Pulmonary artery endothelial cell (primary cell): ENCODE measurements around the gene KRTAP15-1. TPM values are rescaled to one million over a fixed set of nuclear protein-coding genes. Genes with fewer than 3 reads are reported as not detected.

Source experiments
- DNase-seq: peaks from one replicate; pipeline ENCODE4 v3.0.0-alpha.2; 2011; ENCODE audit warnings: low read depth, low spot score
- total RNA-seq: library from RNA; depleted of rRNA; stranded (reverse); fragments of >200 nt; gene quantifications from 2 replicates; pipeline ENCODE4 v1.2.3, GENCODE V29; 2014

The KRTAP15-1 gene
- not detected in 2 replicates for total RNA-seq

GRCh38 chr21:30439975-30440374 is at the start of gene KRTAP15-1:
Gene KRTAP15-1 (plus strand): TSS chr21:30440275. CDS start chr21:30440328, 53 bp downstream.
- no peak for DNase-seq

GRCh38 chr21:30391492-30392025 is 48.5 kb upstream of the KRTAP15-1 start:
- DNase-seq = no peak

- no peak for DNase-seq
These were observed 44.3 kb upstream of the KRTAP15-1 start, which contains the start of gene KRTAP13-1 for GRCh38 chr21:30395731-30396130. Gene KRTAP13-1 (plus strand): TSS chr21:30396031. CDS start chr21:30396087, 56 bp downstream.

GRCh38 chr21:30408782-30409494 is 31.1 kb upstream of the KRTAP15-1 start:
- DNase-seq = no peak

GRCh38 chr21:30415993-30416392 is 24.1 kb upstream of the KRTAP15-1 start:
- no peak for DNase-seq

GRCh38 chr21:30425826-30426225 is 14.2 kb upstream of the KRTAP15-1 start, which contains the start of gene KRTAP13-3:
Gene KRTAP13-3 (minus strand): TSS chr21:30425926. CDS start chr21:30425912, 14 bp downstream.
- DNase-seq = no peak

- no peak for DNase-seq
These were observed 13.3 kb upstream of the KRTAP15-1 start for GRCh38 chr21:30426731-30427130.

GRCh38 chr21:30430170-30430655 is 9.9 kb upstream of the KRTAP15-1 start, which contains the start of gene KRTAP13-4:
Gene KRTAP13-4 (plus strand): TSS chr21:30430220. CDS start chr21:30430276, 56 bp downstream.
- no peak for DNase-seq

- no peak for DNase-seq
These were observed 5.9 kb upstream of the KRTAP15-1 start for GRCh38 chr21:30434033-30434631.

GRCh38 chr21:30437010-30437565 is 3.0 kb upstream of the KRTAP15-1 start:
- DNase-seq = no peak

GRCh38 chr21:30443226-30443625 is 3.2 kb downstream of the KRTAP15-1 start:
- DNase-seq = no peak

- DNase-seq = no peak
These were observed 4.1 kb downstream of the KRTAP15-1 start for GRCh38 chr21:30444204-30444603.

GRCh38 chr21:30447056-30447455 is 7.0 kb downstream of the KRTAP15-1 start:
- no peak for DNase-seq

GRCh38 chr21:30448514-30448913 is 8.4 kb downstream of the KRTAP15-1 start:
- DNase-seq = no peak

GRCh38 chr21:30463713-30464112 is 23.6 kb downstream of the KRTAP15-1 start:
- DNase-seq = no peak

GRCh38 chr21:30468900-30469714 is 29.0 kb downstream of the KRTAP15-1 start:
- DNase-seq = no peak

- DNase-seq = no peak
These were observed 37.9 kb downstream of the KRTAP15-1 start for GRCh38 chr21:30478004-30478403.

GRCh38 chr21:30479259-30479658 is 39.2 kb downstream of the KRTAP15-1 start:
- no peak for DNase-seq

GRCh38 chr21:30480145-30480544 is 40.1 kb downstream of the KRTAP15-1 start, which contains the start of gene KRTAP19-1:
Gene KRTAP19-1 (minus strand): TSS chr21:30480367. CDS start chr21:30480317, 50 bp downstream.
- DNase-seq = no peak

- DNase-seq = no peak
These were observed 42.1 kb downstream of the KRTAP15-1 start for GRCh38 chr21:30482130-30482529.

GRCh38 chr21:30486180-30486579 is 46.1 kb downstream of the KRTAP15-1 start:
- no peak for DNase-seq
